SK-N-SH (cell line): ENCODE results near the gene OXTR. TPM values are rescaled to one million over a fixed set of nuclear protein-coding genes. Genes with fewer than 3 reads are reported as not detected.

Experiments
- CTCF ChIA-PET: fragments of 300-600, 350-600 bp; formaldehyde crosslinking; extraction: SDS; loops from one replicate; lab custom pipeline; 2021; lab: Yijun Ruan, JAX
- POLR2A ChIA-PET: fragments of 350-600 bp; sonication (Branson Sonifier 250); formaldehyde crosslinking; extraction: SDS; loops from one replicate; lab custom pipeline; 2020; ENCODE audit warnings: antibody characterized with exemption, inconsistent platforms; lab: Yijun Ruan, JAX
- DNase-seq: peaks from one replicate; pipeline ENCODE4 v3.0.0; 2012
- H2AFZ ChIP-seq: fragments of 200-600 bp; sonication (generic); 2 replicates; pipeline ENCODE4 v1.8.1; 2016; ENCODE audit warnings: antibody characterized with exemption, mild to moderate bottlenecking, low read depth
- H3F3A ChIP-seq: fragments of 200-600 bp; sonication (generic); replicated peaks from 2 replicates; pipeline ENCODE3; 2016; ENCODE audit warnings: antibody characterized with exemption, mild to moderate bottlenecking; ENCODE audit not compliant: insufficient read depth
- H3K27ac ChIP-seq, 2 experiments: fragments of 200-500 bp in 1 of 2; fragments of 200-600 bp in 1 of 2; sonication (Bioruptor generic) in 1 of 2; sonication (generic), shearing (Covaris generic) in 1 of 2; 2 replicates each; pipeline versions ENCODE4 v1.5.1 to v1.6.1; 2014 to 2016; ENCODE audit warnings: low read depth in 2 of 2, inconsistent platforms in 1 of 2, low read length in 1 of 2, mild to moderate bottlenecking in 1 of 2, mixed read lengths in 1 of 2
- H3K27me3 ChIP-seq: fragments of 200-600 bp; sonication (generic), shearing (Covaris generic); 2 replicates; pipeline ENCODE4 v1.6.1; 2016; ENCODE audit warnings: mixed run types; ENCODE audit not compliant: insufficient read depth
- H3K36me3 ChIP-seq, 2 experiments: fragments of 200-500 bp in 1 of 2; fragments of 200-600 bp in 1 of 2; sonication (Bioruptor generic) in 1 of 2; sonication (generic) in 1 of 2; replicated peaks in 1 of 2; 2 replicates each; pipeline versions ENCODE3 to v1.5.1; 2014 to 2016; ENCODE audit warnings: low read length in 1 of 2, mild to moderate bottlenecking in 1 of 2; ENCODE audit not compliant: insufficient read depth in 2 of 2, control insufficient read depth in 1 of 2
- H3K4me1 ChIP-seq, 2 experiments: fragments of 200-500 bp in 1 of 2; fragments of 200-600 bp in 1 of 2; sonication (Bioruptor generic) in 1 of 2; sonication (generic), shearing (Covaris generic) in 1 of 2; 2 replicates each; pipeline versions ENCODE4 v1.5.1 to v1.6.1; 2014 to 2016; ENCODE audit warnings: low read depth in 1 of 2, low read length in 1 of 2, mixed run types in 1 of 2; ENCODE audit not compliant: insufficient read depth in 2 of 2, control insufficient read depth in 1 of 2
- H3K4me2 ChIP-seq: fragments of 200-600 bp; sonication (generic), shearing (Covaris generic); 2 replicates; pipeline ENCODE4 v1.6.1; 2017; ENCODE audit warnings: mixed run types
- H3K4me3 ChIP-seq, 2 experiments: fragments of 200-500 bp in 1 of 2; fragments of 200-600 bp in 1 of 2; sonication (Bioruptor generic) in 1 of 2; sonication (generic), shearing (Covaris generic) in 1 of 2; 2 replicates each; pipeline versions ENCODE4 v1.5.1 to v1.8.1; 2014 to 2016; ENCODE audit warnings: low read depth in 2 of 2, inconsistent platforms in 1 of 2, low read length in 1 of 2, mild to moderate bottlenecking in 1 of 2, mixed read lengths in 1 of 2, moderate library complexity in 1 of 2
- H3K79me2 ChIP-seq: fragments of 200-600 bp; sonication (generic); 2 replicates; pipeline ENCODE4 v1.8.1; 2017; ENCODE audit warnings: mild to moderate bottlenecking; ENCODE audit not compliant: insufficient read depth
- H3K9ac ChIP-seq: fragments of 200-600 bp; sonication (generic); 2 replicates; pipeline ENCODE4 v1.6.1; 2017; ENCODE audit warnings: mixed run types
- H3K9me2 ChIP-seq: fragments of 200-600 bp; sonication (generic); 2 replicates; pipeline ENCODE4 v1.6.1; 2017; ENCODE audit warnings: mixed run types
- H3K9me3 ChIP-seq: fragments of 200-600 bp; sonication (generic); 2 replicates; pipeline ENCODE4 v1.6.1; 2017; ENCODE audit warnings: mixed run types, mild to moderate bottlenecking, moderate library complexity
- H4K20me1 ChIP-seq: fragments of 200-600 bp; sonication (generic); 2 replicates; pipeline ENCODE4 v1.6.1; 2017; ENCODE audit warnings: mild to moderate bottlenecking, mixed run types; ENCODE audit not compliant: insufficient read depth
- CTCF ChIP-seq: fragments of 200-600 bp; sonication (generic); IDR thresholded peaks from 2 replicates; pipeline ENCODE4 v1.6.1; 2017; ENCODE audit warnings: antibody characterized with exemption, mild to moderate bottlenecking, moderate library complexity
- ELF1 ChIP-seq: IDR thresholded peaks from 2 replicates; pipeline ENCODE4 v1.4.0; 2012
- EZH2phosphoT487 ChIP-seq: fragments of 200-600 bp; sonication (generic); IDR thresholded peaks from 2 replicates; pipeline ENCODE4 v1.6.1; 2017; ENCODE audit warnings: low read depth, mixed run types, mild to moderate bottlenecking, antibody characterized with exemption, moderate library complexity, borderline replicate concordance
- FOXM1 ChIP-seq: IDR thresholded peaks from 2 replicates; pipeline ENCODE4 v1.4.0; 2012; ENCODE audit warnings: low read depth, mild to moderate bottlenecking
- NFIC ChIP-seq: IDR thresholded peaks from 2 replicates; pipeline ENCODE4 v1.4.0; 2012; ENCODE audit warnings: borderline replicate concordance
- RAD21 ChIP-seq: IDR thresholded peaks from 2 replicates; pipeline ENCODE4 v1.6.1; 2012; ENCODE audit warnings: mild to moderate bottlenecking, low read length
- RXRA ChIP-seq: IDR thresholded peaks from 2 replicates; pipeline ENCODE4 v1.4.0; 2012; ENCODE audit warnings: low read depth, mild to moderate bottlenecking, borderline replicate concordance
- SMC3 ChIP-seq: IDR thresholded peaks from 2 replicates; pipeline ENCODE4 v1.6.1; 2012; ENCODE audit warnings: low read depth, low read length, improper control_type of control experiment
- YY1 ChIP-seq: IDR thresholded peaks from 2 replicates; pipeline ENCODE4 v1.4.0; 2012; ENCODE audit warnings: low read depth, mild to moderate bottlenecking
- WGBS: methylation state at CpG from one replicate; pipeline ENCODE4 v1.1.6; 2017; ENCODE audit warnings: low lambda C conversion rate; 5-methylcytosine and 5-hydroxymethylcytosine counted together
- polyA plus RNA-seq, 3 experiments: library from polyadenylated mRNA; depleted of rRNA; stranded (reverse); fragments of >200 nt; gene quantifications; 2 replicates each; pipeline ENCODE4 v1.2.3, GENCODE V29; 2012
- TF ChIP-seq, protein P1 (sequence below): IDR thresholded peaks from 2 replicates; pipeline ENCODE4; 2012
- TF ChIP-seq, protein P2 (sequence below): IDR thresholded peaks from 2 replicates; pipeline ENCODE4 v1.6.1; 2012; ENCODE audit warnings: mild to moderate bottlenecking, low read depth, low read length, moderate library complexity

The OXTR gene
- polyA plus RNA-seq, 1 of the 3 experiments (the other 2 are of a cell fraction) = 1.8 TPM

GRCh38 chr3:8777978-8778267 lies 8.5 kb upstream of the OXTR start:
- no peaks in the 10 kb centered on the region for H3K9me3 ChIP-seq
- CTCF ChIA-PET = interaction anchor here (0.9 to 6.1 kb wide), 2 partner anchors 8 to 23 kb away, joined by 3 to 53 read pairs; partner anchors contain the start of gene OXTR
- no peak overlapping the region for H3K9ac ChIP-seq
- H2AFZ ChIP-seq = no peak overlapping the region
- H3K9me2 ChIP-seq = no peaks in the 10 kb centered on the region
- no peak overlapping the region for H3K4me3 ChIP-seq
- POLR2A ChIA-PET = no interaction called here
- no peak overlapping the region; the same call in 1 of the 2 replicates for H3K4me2 ChIP-seq
- H3K36me3 ChIP-seq = no peaks in the 10 kb centered on the region
- 77% methylated on average over 5 of the region's 5 CpGs for WGBS
- H3F3A ChIP-seq = peaks cover 12% of the 10 kb centered on the region
- TF ChIP-seq CTCF (no peak), FOXM1 (no peak), ELF1 (no peak), EZH2phosphoT487 (no peak), YY1 (no peak), RXRA (no peak), NFIC (no peak)
- TF ChIP-seq, protein P1, sequence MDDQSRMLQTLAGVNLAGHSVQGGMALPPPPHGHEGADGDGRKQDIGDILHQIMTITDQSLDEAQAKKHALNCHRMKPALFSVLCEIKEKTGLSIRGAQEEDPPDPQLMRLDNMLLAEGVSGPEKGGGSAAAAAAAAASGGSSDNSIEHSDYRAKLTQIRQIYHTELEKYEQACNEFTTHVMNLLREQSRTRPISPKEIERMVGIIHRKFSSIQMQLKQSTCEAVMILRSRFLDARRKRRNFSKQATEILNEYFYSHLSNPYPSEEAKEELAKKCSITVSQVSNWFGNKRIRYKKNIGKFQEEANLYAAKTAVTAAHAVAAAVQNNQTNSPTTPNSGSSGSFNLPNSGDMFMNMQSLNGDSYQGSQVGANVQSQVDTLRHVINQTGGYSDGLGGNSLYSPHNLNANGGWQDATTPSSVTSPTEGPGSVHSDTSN = no peak
- TF ChIP-seq, all 33 proteins: peak for 0
- no peak for DNase-seq
- Histone ChIP-seq H3K4me1 (peaks cover 0 to 11% of the 10 kb centered on the region in 2 experiments; a peak in 1 of 4 replicates), H3K27me3 (no peaks in the 10 kb centered on the region), H4K20me1 (no peaks in the 10 kb centered on the region), H3K27ac (no peak overlapping the region), H3K79me2 (no peaks in the 10 kb centered on the region)

GRCh38 chr3:8777201-8777977 lies 8.0 kb upstream of the OXTR start:
- no peak for DNase-seq
- peak overlapping the region; percentile 42; the same call in 1 of the 2 replicates for H3K4me2 ChIP-seq
- 93% methylated on average over 5 of the region's 5 CpGs for WGBS

More at GRCh38 chr3:8777201-8777977, 8.0 kb upstream of the OXTR start:
- H3F3A ChIP-seq = peaks cover 12% of the 10 kb centered on the region
- H3K79me2 ChIP-seq = no peaks in the 10 kb centered on the region
- peaks cover 0 to 11% of the 10 kb centered on the region in 2 experiments; a peak in 1 of 4 replicates for H3K4me1 ChIP-seq
- POLR2A ChIA-PET = no interaction called here
- CTCF ChIA-PET = interaction anchor here (0.9 to 6.1 kb wide), 3 partner anchors 8 to 22 kb away, joined by 3 to 53 read pairs (median 3); partner anchors contain the start of gene OXTR
- H2AFZ ChIP-seq = no peak overlapping the region
- H3K9me3 ChIP-seq = no peaks in the 10 kb centered on the region
- no peaks in the 10 kb centered on the region for H3K27me3 ChIP-seq
- peak overlapping the region in 1 of 2 experiments; percentile 73; a peak in 2 of 4 replicates for H3K27ac ChIP-seq
- no peaks in the 10 kb centered on the region for H3K9me2 ChIP-seq
- H4K20me1 ChIP-seq = no peaks in the 10 kb centered on the region
- H3K9ac ChIP-seq = peak overlapping the region; percentile 49
- no peaks in the 10 kb centered on the region for H3K36me3 ChIP-seq
- TF ChIP-seq SMC3 = no peak
- no peak for TF ChIP-seq RAD21
- TF ChIP-seq, protein P2, sequence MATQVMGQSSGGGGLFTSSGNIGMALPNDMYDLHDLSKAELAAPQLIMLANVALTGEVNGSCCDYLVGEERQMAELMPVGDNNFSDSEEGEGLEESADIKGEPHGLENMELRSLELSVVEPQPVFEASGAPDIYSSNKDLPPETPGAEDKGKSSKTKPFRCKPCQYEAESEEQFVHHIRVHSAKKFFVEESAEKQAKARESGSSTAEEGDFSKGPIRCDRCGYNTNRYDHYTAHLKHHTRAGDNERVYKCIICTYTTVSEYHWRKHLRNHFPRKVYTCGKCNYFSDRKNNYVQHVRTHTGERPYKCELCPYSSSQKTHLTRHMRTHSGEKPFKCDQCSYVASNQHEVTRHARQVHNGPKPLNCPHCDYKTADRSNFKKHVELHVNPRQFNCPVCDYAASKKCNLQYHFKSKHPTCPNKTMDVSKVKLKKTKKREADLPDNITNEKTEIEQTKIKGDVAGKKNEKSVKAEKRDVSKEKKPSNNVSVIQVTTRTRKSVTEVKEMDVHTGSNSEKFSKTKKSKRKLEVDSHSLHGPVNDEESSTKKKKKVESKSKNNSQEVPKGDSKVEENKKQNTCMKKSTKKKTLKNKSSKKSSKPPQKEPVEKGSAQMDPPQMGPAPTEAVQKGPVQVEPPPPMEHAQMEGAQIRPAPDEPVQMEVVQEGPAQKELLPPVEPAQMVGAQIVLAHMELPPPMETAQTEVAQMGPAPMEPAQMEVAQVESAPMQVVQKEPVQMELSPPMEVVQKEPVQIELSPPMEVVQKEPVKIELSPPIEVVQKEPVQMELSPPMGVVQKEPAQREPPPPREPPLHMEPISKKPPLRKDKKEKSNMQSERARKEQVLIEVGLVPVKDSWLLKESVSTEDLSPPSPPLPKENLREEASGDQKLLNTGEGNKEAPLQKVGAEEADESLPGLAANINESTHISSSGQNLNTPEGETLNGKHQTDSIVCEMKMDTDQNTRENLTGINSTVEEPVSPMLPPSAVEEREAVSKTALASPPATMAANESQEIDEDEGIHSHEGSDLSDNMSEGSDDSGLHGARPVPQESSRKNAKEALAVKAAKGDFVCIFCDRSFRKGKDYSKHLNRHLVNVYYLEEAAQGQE = no peak
- H3K4me3 ChIP-seq = no peak overlapping the region
